Left lung (tissue), 10 donors: Measurements from ENCODE around the gene SNX15. TPM values are rescaled to one million over a fixed set of nuclear protein-coding genes. Genes with fewer than 3 reads are reported as not detected.

ENCODE experiments used
- ATAC-seq: fragments of 200-7000 bp; cut with Tn5 transposase; one replicate; pipeline ENCODE4 v1.9.1; 2020; ENCODE audit warnings: moderate library complexity
- DNase-seq, 4 donors: peaks; one replicate each; pipeline ENCODE4 v3.0.0-alpha.2; 2013 to 2020
- H3K27ac ChIP-seq, 2 donors: fragments of 200-600 bp; sonication (generic) in 1 of 2; one replicate each; pipeline versions ENCODE4 v1.5.0 to v1.8.0; 2020 to 2021
- H3K27me3 ChIP-seq, 2 donors: fragments of 200-600 bp; sonication (generic) in 1 of 2; one replicate each; pipeline versions ENCODE4 v1.5.0 to v1.8.0; 2020 to 2021
- H3K36me3 ChIP-seq, 2 donors: fragments of 200-600 bp; sonication (generic) in 1 of 2; one replicate each; pipeline versions ENCODE4 v1.5.0 to v1.8.0; 2020 to 2021
- H3K4me1 ChIP-seq, 2 donors: fragments of 200-600 bp; one replicate each; pipeline ENCODE4 v1.8.0; 2021
- H3K4me3 ChIP-seq, 2 donors: fragments of 200-600 bp; sonication (generic) in 1 of 2; one replicate each; pipeline versions ENCODE4 v1.5.0 to v1.8.0; 2020 to 2021; ENCODE audit warnings: mild to moderate bottlenecking in 1 of 2
- H3K9me3 ChIP-seq, 2 donors: fragments of 200-600 bp; sonication (generic) in 1 of 2; one replicate each; pipeline versions ENCODE4 v1.5.0 to v1.8.0; 2020 to 2021
- CTCF ChIP-seq, 2 donors: fragments of 200-600 bp; sonication (generic) in 1 of 2; IDR thresholded peaks; one replicate each; pipeline versions ENCODE4 v1.5.0 to v1.8.0; 2021; ENCODE audit warnings: antibody characterized with exemption in 2 of 2
- intact Hi-C, 2 donors: fragments of 100-400 bp; cut with DNase I; formaldehyde crosslinking; loops; one replicate each; pipeline versions ENCODE4 v1.11.2 to v1.14.2; 2022
- polyA plus RNA-seq, 6 donors: library from polyadenylated mRNA; unstranded; fragments of 120-200 nt; gene quantifications; one replicate each; pipeline ENCODE4 v1.2.1, GENCODE V29; 2013; ENCODE audit not compliant: insufficient read length in 6 of 6
- total RNA-seq, 2 donors: library from RNA; stranded (reverse); fragmentation: NEBNext Ultra II Directional; extraction: Animal tissue kit (Norgen Biotek cat#: 25700); gene quantifications; one replicate each; pipeline ENCODE4 v1.2.1, GENCODE V29; 2021
- donor health status: DM: no; HTN: yes; CAD: no.
- donor health status: DM: no; HTN: no; CAD: no.

Gene SNX15
- total and polyA plus RNA-seq, 8 donors: 22.0 to 27.4 (median 23.3) TPM

- Histone ChIP-seq H3K4me1 (peaks cover 23 to 57% of the 10 kb centered on the region in 2 donors), H3K27me3 (no peaks in the 10 kb centered on the region), H3K9me3 (no peaks in the 10 kb centered on the region), H3K27ac (no peak overlapping the region), H3K4me3 (no peak overlapping the region), H3K36me3 (peaks cover 0 to 17% of the 10 kb centered on the region in 2 donors)
- DNase-seq (peak in 1 of 4 donors; percentile 63), ATAC-seq (no peak)
- no peak for TF ChIP-seq CTCF (IDR thresholded peaks at IDR 0.05)
- intact Hi-C loops: no loop called here
These were observed 18.5 kb downstream of the SNX15 start for GRCh38 chr11:65045728-65046127.

GRCh38 chr11:65047581-65048422 lies 20.6 kb downstream of the SNX15 start:
- TF ChIP-seq CTCF (IDR thresholded peaks at IDR 0.05): no peak
- Histone ChIP-seq H3K27ac (peak overlapping the region in 1 of 2 donors; percentile 23), H3K36me3 (peaks cover 0 to 17% of the 10 kb centered on the region in 2 donors), H3K9me3 (no peaks in the 10 kb centered on the region), H3K27me3 (no peaks in the 10 kb centered on the region), H3K4me1 (peaks cover 11 to 41% of the 10 kb centered on the region in 2 donors), H3K4me3 (peak overlapping the region; percentile 47 to 54)
- ATAC-seq (peak; percentile 11), DNase-seq (peak in 3 of 4 donors; percentile 13 to 87 (median 13))
- intact Hi-C loops: no loop called here

- Histone ChIP-seq H3K36me3 (no peaks in the 10 kb centered on the region), H3K27ac (no peak overlapping the region), H3K4me3 (no peak overlapping the region), H3K4me1 (peaks cover 0 to 18% of the 10 kb centered on the region in 2 donors), H3K9me3 (no peaks in the 10 kb centered on the region), H3K27me3 (no peaks in the 10 kb centered on the region)
- DNase-seq (no peak), ATAC-seq (no peak)
- intact Hi-C loops: no loop called here
- TF ChIP-seq CTCF (IDR thresholded peaks at IDR 0.05): no peak
These were observed 24.2 kb downstream of the SNX15 start for GRCh38 chr11:65051398-65051858.

GRCh38 chr11:65053827-65054508 lies 26.7 kb downstream of the SNX15 start:
- TF ChIP-seq CTCF (IDR thresholded peaks at IDR 0.05): no peak
- ATAC-seq (no peak), DNase-seq (no peak)
- intact Hi-C loops: no loop called here
- Histone ChIP-seq H3K36me3 (no peaks in the 10 kb centered on the region), H3K4me3 (no peak overlapping the region), H3K27ac (no peak overlapping the region), H3K4me1 (no peaks in the 10 kb centered on the region), H3K9me3 (no peaks in the 10 kb centered on the region), H3K27me3 (no peaks in the 10 kb centered on the region)

GRCh38 chr11:65055538-65055937 lies 28.3 kb downstream of the SNX15 start:
- DNase-seq (no peak), ATAC-seq (no peak)
- Histone ChIP-seq H3K4me3 (no peak overlapping the region), H3K27me3 (no peaks in the 10 kb centered on the region), H3K27ac (no peak overlapping the region), H3K36me3 (no peaks in the 10 kb centered on the region), H3K4me1 (no peaks in the 10 kb centered on the region), H3K9me3 (no peaks in the 10 kb centered on the region)
- no peak for TF ChIP-seq CTCF (IDR thresholded peaks at IDR 0.05)
- intact Hi-C loops: no loop called here
